GM23248 (cell line): ENCODE measurements around the gene CST9. TPM values are rescaled to one million over a fixed set of nuclear protein-coding genes. Genes with fewer than 3 reads are reported as not detected.

Experiments
- DNase-seq: peaks from one replicate; pipeline ENCODE4 v3.0.0-alpha.2; 2015
- H2AFZ ChIP-seq: fragments of 200-600 bp; sonication (generic); 2 replicates; pipeline ENCODE4 v1.6.1; 2016; ENCODE audit warnings: antibody characterized with exemption
- H3F3A ChIP-seq: fragments of 200-600 bp; sonication (generic); 2 replicates; pipeline ENCODE4 v1.6.1; 2016; ENCODE audit warnings: mild to moderate bottlenecking, antibody characterized with exemption, mixed run types; ENCODE audit not compliant: insufficient read depth
- H3K27ac ChIP-seq: fragments of 200-600 bp; sonication (generic); 2 replicates; pipeline ENCODE4 v1.5.1; 2016; ENCODE audit warnings: mild to moderate bottlenecking
- H3K27me3 ChIP-seq: fragments of 200-600 bp; sonication (generic); replicated peaks from 2 replicates; pipeline ENCODE4 v1.6.1; 2016; ENCODE audit warnings: mild to moderate bottlenecking; ENCODE audit not compliant: insufficient read depth
- H3K36me3 ChIP-seq: fragments of 200-600 bp; sonication (generic); 2 replicates; pipeline ENCODE4 v1.6.1; 2016; ENCODE audit warnings: low read depth, mild to moderate bottlenecking
- H3K4me1 ChIP-seq: fragments of 200-600 bp; sonication (generic); 2 replicates; pipeline ENCODE4 v1.6.1; 2016; ENCODE audit warnings: mild to moderate bottlenecking; ENCODE audit not compliant: insufficient read depth
- H3K4me2 ChIP-seq: fragments of 200-600 bp; sonication (generic); one replicate; pipeline ENCODE4 v1.6.1; 2016; ENCODE audit warnings: mild to moderate bottlenecking; ENCODE audit not compliant: unreplicated experiment
- H3K4me3 ChIP-seq: fragments of 200-600 bp; sonication (generic); 2 replicates; pipeline ENCODE4 v1.5.1; 2016; ENCODE audit warnings: mild to moderate bottlenecking
- H3K79me2 ChIP-seq: fragments of 200-600 bp; sonication (generic); 2 replicates; pipeline ENCODE4 v1.6.1; 2016; ENCODE audit warnings: mild to moderate bottlenecking; ENCODE audit not compliant: insufficient read depth
- H3K9ac ChIP-seq: fragments of 200-600 bp; sonication (generic); 2 replicates; pipeline ENCODE4 v1.6.1; 2016; ENCODE audit warnings: mild to moderate bottlenecking
- H3K9me2 ChIP-seq: fragments of 200-600 bp; sonication (generic); 2 replicates; pipeline ENCODE4 v1.6.1; 2016; ENCODE audit warnings: mixed run types, mild to moderate bottlenecking, moderate library complexity; ENCODE audit not compliant: insufficient read depth
- H3K9me3 ChIP-seq: fragments of 200-600 bp; sonication (generic); one replicate; pipeline ENCODE4 v1.6.1; 2017; ENCODE audit warnings: low read depth
- H4K20me1 ChIP-seq: fragments of 200-600 bp; sonication (generic); 2 replicates; pipeline ENCODE4 v1.6.0; 2016; ENCODE audit not compliant: insufficient read depth
- EZH2 ChIP-seq: fragments of 200-600 bp; sonication (generic); IDR thresholded peaks from 2 replicates; pipeline ENCODE4 v1.6.1; 2018; ENCODE audit warnings: antibody characterized with exemption, mild to moderate bottlenecking; ENCODE audit not compliant: insufficient read depth, poor library complexity, severe bottlenecking
- EZH2phosphoT487 ChIP-seq: fragments of 200-600 bp; sonication (generic); IDR thresholded peaks from 2 replicates; pipeline ENCODE4 v1.6.1; 2018; ENCODE audit warnings: antibody characterized with exemption, moderate library complexity, mild to moderate bottlenecking, low read depth; ENCODE audit not compliant: insufficient read depth
- WGBS, 2 experiments: methylation state at CpG; one replicate each; pipeline ENCODE4 v1.1.6; 2015 to 2017; ENCODE audit warnings: low lambda C conversion rate in 2 of 2, low coverage in 1 of 2; ENCODE audit errors: missing lambda C conversion rate in 2 of 2; 5-methylcytosine and 5-hydroxymethylcytosine counted together
- in situ Hi-C: fragments of 300-500 bp; cut with MboI; formaldehyde crosslinking; loops from 2 replicates; pipeline ENCODE4 v1.15.0; 2020
- polyA plus RNA-seq: library from polyadenylated mRNA; unstranded; fragments of >200 nt; fragmentation: Nextera tagmentation; extraction: Ambion mirVana; gene quantifications from 2 replicates; pipeline ENCODE4 v1.2.1, GENCODE V29; 2016
- total RNA-seq: library from RNA; depleted of rRNA; stranded (reverse); fragments of >200 nt; shearing (Covaris generic); gene quantifications from 2 replicates; pipeline ENCODE4 v1.2.3, GENCODE V29; 2014

Gene CST9
- total and polyA plus RNA-seq, 2 experiments from 2014 or later, result not detected

- Histone ChIP-seq H3K4me3 (no peak overlapping the region), H3K27ac (no peak overlapping the region), H3K4me2 (no peak overlapping the region), H3K36me3 (no peaks in the 10 kb centered on the region), H3K27me3 (peaks cover 3% of the 10 kb centered on the region; the same call in 1 of the 2 replicates), H3K9me3 (no peaks in the 10 kb centered on the region), H4K20me1 (no peaks in the 10 kb centered on the region), H3K9ac (no peak overlapping the region), H3K4me1 (no peaks in the 10 kb centered on the region), H2AFZ (no peak overlapping the region), H3F3A (no peaks in the 10 kb centered on the region), H3K79me2 (no peaks in the 10 kb centered on the region), H3K9me2 (no peaks in the 10 kb centered on the region)
- DNase-seq, result no peak
- no peak for TF ChIP-seq EZH2
- TF ChIP-seq EZH2phosphoT487, result no peak
- in situ Hi-C loops, result no loop called here
- WGBS, 2 experiments, result 0% methylated on average over 1 of the region's 1 CpG
These were observed 36.8 kb downstream of the CST9 start for GRCh38 chr20:23568971-23569330.

GRCh38 chr20:23568320-23568970, 37.3 kb downstream of the CST9 start, which contains the start of gene CST9L:
Gene CST9L (minus strand): TSS chr20:23568484. CDS start chr20:23568450, 34 bp downstream.
- Histone ChIP-seq H2AFZ (no peak within 1 kb of the TSS), H3K4me2 (no peak within 1 kb of the TSS), H3K27me3 (peaks cover 3% of the 10 kb centered on the region; the same call in 1 of the 2 replicates), H3K9me2 (no peaks in the 10 kb centered on the region), H3F3A (no peaks in the 10 kb centered on the region), H3K79me2 (no peaks in the 10 kb centered on the region), H3K9ac (no peak within 1 kb of the TSS), H3K27ac (no peak within 1 kb of the TSS), H4K20me1 (no peaks in the 10 kb centered on the region), H3K36me3 (no peaks in the 10 kb centered on the region), H3K9me3 (no peaks in the 10 kb centered on the region), H3K4me3 (no peak within 1 kb of the TSS), H3K4me1 (no peaks in the 10 kb centered on the region)
- in situ Hi-C loops, result no loop called here
- DNase-seq, result no peak
- TF ChIP-seq EZH2phosphoT487 (no peak), EZH2 (no peak)
- 30 to 40% methylated on average over 11 of the region's 11 CpGs for WGBS, 2 experiments

- TF ChIP-seq EZH2 (no peak), EZH2phosphoT487 (no peak)
- no peak overlapping the region for H2AFZ ChIP-seq
- no peaks in the 10 kb centered on the region; the same call in 1 of the 2 replicates for H3K27me3 ChIP-seq
- H3K4me3 ChIP-seq, result no peak overlapping the region
- H3F3A ChIP-seq, result no peaks in the 10 kb centered on the region
- in situ Hi-C loops, result no loop called here
- H3K36me3 ChIP-seq, result no peaks in the 10 kb centered on the region
- no peaks in the 10 kb centered on the region for H3K9me2 ChIP-seq
- H3K9me3 ChIP-seq, result peaks cover 4% of the 10 kb centered on the region
- H3K9ac ChIP-seq, result no peak overlapping the region
- 22 to 23% methylated on average over 6 to 7 of the region's 7 CpGs for WGBS, 2 experiments
- no peaks in the 10 kb centered on the region for H4K20me1 ChIP-seq
- H3K4me2 ChIP-seq, result no peak overlapping the region
- H3K79me2 ChIP-seq, result no peaks in the 10 kb centered on the region
- no peak for DNase-seq
- no peaks in the 10 kb centered on the region for H3K4me1 ChIP-seq
- H3K27ac ChIP-seq, result no peak overlapping the region
These were observed 39.4 kb downstream of the CST9 start for GRCh38 chr20:23566199-23566932.

- no peaks in the 10 kb centered on the region for H3K79me2 ChIP-seq
- no peak overlapping the region for H3K9ac ChIP-seq
- H3K27ac ChIP-seq, result no peak overlapping the region
- WGBS, 2 experiments, result 71 to 80% methylated on average over 2 of the region's 2 CpGs
- H3K4me1 ChIP-seq, result no peaks in the 10 kb centered on the region
- no peak overlapping the region for H2AFZ ChIP-seq
- in situ Hi-C loops, result no loop called here
- no peak overlapping the region for H3K4me2 ChIP-seq
- no peaks in the 10 kb centered on the region for H3F3A ChIP-seq
- H3K9me2 ChIP-seq, result no peaks in the 10 kb centered on the region
- H3K4me3 ChIP-seq, result no peak overlapping the region
- DNase-seq, result no peak
- no peaks in the 10 kb centered on the region for H3K36me3 ChIP-seq
- no peaks in the 10 kb centered on the region; the same call in 1 of the 2 replicates for H3K27me3 ChIP-seq
- peaks cover 5% of the 10 kb centered on the region for H3K9me3 ChIP-seq
- TF ChIP-seq EZH2phosphoT487, result no peak
- H4K20me1 ChIP-seq, result no peaks in the 10 kb centered on the region
These were observed 40.1 kb downstream of the CST9 start for GRCh38 chr20:23565503-23566045.
